HepG2 (cell line): ENCODE results near the gene SLC38A3. TPM values are rescaled to one million over a fixed set of nuclear protein-coding genes. Genes with fewer than 3 reads are reported as not detected.

Source experiments
- AGO1 ChIP-seq: fragments of 200-400 bp; formaldehyde crosslinking; IDR thresholded peaks from 2 replicates; pipeline ENCODE4 v1.6.1; 2017; ENCODE audit warnings: mild to moderate bottlenecking, low read depth, low read length, moderate library complexity; ENCODE audit not compliant: poor library complexity, severe bottlenecking
- ARNTL ChIP-seq: sonication (generic); formaldehyde crosslinking; IDR thresholded peaks from 2 replicates; pipeline ENCODE4 v1.4.0; 2020; ENCODE audit warnings: mild to moderate bottlenecking, missing genetic modification reagents
- ATF1 ChIP-seq: IDR thresholded peaks from 2 replicates; pipeline ENCODE4 v1.6.1; 2016; ENCODE audit warnings: mild to moderate bottlenecking, control low read depth
- CHD4 ChIP-seq: fragments of 200-600 bp; sonication (generic); IDR thresholded peaks from 2 replicates; pipeline ENCODE4 v1.7.0; 2017; ENCODE audit warnings: mild to moderate bottlenecking, low read length, borderline replicate concordance
- HNRNPH1 ChIP-seq: fragments of 200-400 bp; formaldehyde crosslinking; optimal IDR thresholded peaks from 2 replicates; pipeline ENCODE3; 2017; ENCODE audit warnings: mild to moderate bottlenecking, low read depth, low read length
- HOXA3 ChIP-seq: sonication (generic); formaldehyde crosslinking; IDR thresholded peaks from 2 replicates; pipeline ENCODE4 v1.5.0; 2020; ENCODE audit warnings: missing genetic modification reagents
- MZF1 ChIP-seq: sonication (generic); formaldehyde crosslinking; IDR thresholded peaks from 2 replicates; pipeline ENCODE4 v1.8.1; 2023; ENCODE audit warnings: mild to moderate bottlenecking, missing genetic modification reagents, borderline replicate concordance
- NAIF1 ChIP-seq: sonication (generic); formaldehyde crosslinking; IDR thresholded peaks from 2 replicates; pipeline ENCODE4 v1.5.0; 2020; ENCODE audit warnings: mild to moderate bottlenecking, missing genetic modification reagents, borderline replicate concordance
- RFX3 ChIP-seq: IDR thresholded peaks from 2 replicates; pipeline ENCODE4 v1.6.1; 2016; ENCODE audit warnings: missing biosample characterization, missing genetic modification reagents
- SKIL ChIP-seq: sonication (generic); formaldehyde crosslinking; IDR thresholded peaks from 2 replicates; pipeline ENCODE4 v1.8.0; 2022; ENCODE audit warnings: missing genetic modification reagents, mild to moderate bottlenecking, moderate library complexity, borderline replicate concordance
- ZBTB10 ChIP-seq: sonication (generic); formaldehyde crosslinking; IDR thresholded peaks from 2 replicates; pipeline ENCODE4 v1.4.0; 2020; ENCODE audit warnings: missing genetic modification reagents, borderline replicate concordance
- ZBTB3 ChIP-seq: sonication (generic); formaldehyde crosslinking; IDR thresholded peaks from 2 replicates; pipeline ENCODE4 v1.4.0; 2020; ENCODE audit warnings: low read depth, mild to moderate bottlenecking, moderate library complexity, missing genetic modification reagents, borderline replicate concordance
- ZFP36L1 ChIP-seq: sonication (generic); formaldehyde crosslinking; IDR thresholded peaks from 2 replicates; pipeline ENCODE4 v1.8.0; 2022; ENCODE audit warnings: mild to moderate bottlenecking, missing genetic modification reagents, moderate library complexity
- ZNF230 ChIP-seq: sonication (generic); formaldehyde crosslinking; IDR thresholded peaks from 2 replicates; pipeline ENCODE4 v1.4.0; 2020; ENCODE audit warnings: mild to moderate bottlenecking, missing genetic modification reagents
- ZNF333 ChIP-seq: sonication (generic); formaldehyde crosslinking; IDR thresholded peaks from 2 replicates; pipeline ENCODE4 v1.4.0; 2020; ENCODE audit warnings: mild to moderate bottlenecking, missing genetic modification reagents, borderline replicate concordance
- ZNF383 ChIP-seq: sonication (generic); formaldehyde crosslinking; IDR thresholded peaks from 2 replicates; pipeline ENCODE4 v1.4.0; 2020; ENCODE audit warnings: missing genetic modification reagents, mild to moderate bottlenecking, borderline replicate concordance
- ZNF501 ChIP-seq: sonication (generic); formaldehyde crosslinking; IDR thresholded peaks from 2 replicates; pipeline ENCODE4 v1.5.1; 2020; ENCODE audit warnings: mild to moderate bottlenecking, moderate library complexity, missing genetic modification reagents
- ZNF691 ChIP-seq: sonication (generic); formaldehyde crosslinking; IDR thresholded peaks from 2 replicates; pipeline ENCODE4 v1.4.0; 2020; ENCODE audit warnings: missing genetic modification reagents, low read depth, mild to moderate bottlenecking, borderline replicate concordance
- ZNF878 ChIP-seq: sonication (generic); formaldehyde crosslinking; IDR thresholded peaks from 2 replicates; pipeline ENCODE4 v1.8.1; 2023; ENCODE audit warnings: mild to moderate bottlenecking, missing genetic modification reagents, moderate library complexity
- polyA plus RNA-seq, 8 experiments: library from polyadenylated mRNA; depleted of rRNA in 3 of 8; stranded (reverse) in 7 of 8; unstranded in 1 of 8; fragments of >200 nt; fragmentation: Illumina TruSeq in 4 of 8; extraction: Trizol in 4 of 8; gene quantifications; 2 replicates each; pipeline versions ENCODE4 v1.2.1 to v1.2.3, GENCODE V29; 2011 to 2016; ENCODE audit warnings: low read depth in 4 of 8, missing spikeins in 1 of 8, mixed read lengths in 1 of 8; ENCODE audit not compliant: insufficient read depth in 1 of 8
- total RNA-seq, 5 experiments: library from RNA; depleted of rRNA; stranded (reverse); fragments of >200 nt; fragmentation: Illumina TruSeq; extraction: Trizol; gene quantifications; 2 replicates each; pipeline ENCODE4 v1.2.3, GENCODE V29; 2016; ENCODE audit warnings: low read depth in 1 of 5
- TF ChIP-seq, protein P1 (sequence below): IDR thresholded peaks from 2 replicates; pipeline ENCODE4 v1.6.1; 2016; ENCODE audit warnings: low read depth

The SLC38A3 gene
- total and polyA plus RNA-seq, 2 of the 13 experiments (the other 11 are each of a cell fraction or from before 2014, with no cell fraction given) = 29.8 to 164 TPM

DNA sequence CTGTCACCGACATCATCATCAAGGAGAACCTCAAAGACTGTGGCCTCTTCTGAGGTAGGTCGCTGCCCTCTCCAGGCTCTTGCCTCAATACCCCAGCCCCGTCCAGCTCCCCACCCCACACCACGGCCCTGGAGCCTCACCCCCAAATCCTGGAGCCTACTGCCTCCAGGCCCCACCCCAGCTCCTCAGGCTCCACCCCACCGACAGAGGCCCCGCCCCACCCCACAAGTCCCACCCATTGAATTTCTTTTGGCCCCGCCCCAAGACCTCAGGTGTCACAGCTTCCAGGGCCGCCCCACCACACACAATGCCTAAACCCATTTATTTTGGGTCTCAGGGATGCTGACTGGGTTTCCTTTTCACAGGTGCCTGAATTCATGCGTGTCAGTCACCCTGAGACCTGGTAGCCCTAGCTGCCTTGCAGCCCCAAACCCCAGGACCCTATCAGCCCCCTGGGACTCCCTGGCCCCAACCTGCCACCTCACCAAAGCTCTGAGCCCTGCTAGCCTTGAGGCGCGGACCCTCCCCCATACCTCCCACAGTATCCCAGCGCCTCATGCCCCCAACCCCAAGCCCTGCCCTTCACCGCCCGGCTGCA, 10.1 kb upstream of the SLC38A3 start (continued):
- no peak for TF ChIP-seq SKIL (CRISPR knock-in tag)
- TF ChIP-seq ZNF333 = 0 out of 2 replicates have a peak, but pooled peaks have one; percentile 7
- TF ChIP-seq, protein P1, sequence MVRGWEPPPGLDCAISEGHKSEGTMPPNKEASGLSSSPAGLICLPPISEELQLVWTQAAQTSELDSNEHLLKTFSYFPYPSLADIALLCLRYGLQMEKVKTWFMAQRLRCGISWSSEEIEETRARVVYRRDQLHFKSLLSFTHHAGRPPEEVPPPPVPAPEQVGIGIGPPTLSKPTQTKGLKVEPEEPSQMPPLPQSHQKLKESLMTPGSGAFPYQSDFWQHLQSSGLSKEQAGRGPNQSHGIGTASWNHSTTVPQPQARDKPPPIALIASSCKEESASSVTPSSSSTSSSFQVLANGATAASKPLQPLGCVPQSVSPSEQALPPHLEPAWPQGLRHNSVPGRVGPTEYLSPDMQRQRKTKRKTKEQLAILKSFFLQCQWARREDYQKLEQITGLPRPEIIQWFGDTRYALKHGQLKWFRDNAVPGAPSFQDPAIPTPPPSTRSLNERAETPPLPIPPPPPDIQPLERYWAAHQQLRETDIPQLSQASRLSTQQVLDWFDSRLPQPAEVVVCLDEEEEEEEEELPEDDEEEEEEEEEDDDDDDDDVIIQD (CRISPR knock-in tag) = 0 out of 2 replicates have a peak, but pooled peaks have one; percentile 5
- TF ChIP-seq ZNF691 (CRISPR knock-in tag) = 0 out of 2 replicates have a peak, but pooled peaks have one; percentile 4
- TF ChIP-seq HNRNPH1 = peak; percentile 62
- TF ChIP-seq ARNTL (CRISPR knock-in tag) = no peak
- no peak for TF ChIP-seq ZNF878 (CRISPR knock-in tag)
- no peak; the same call in 1 of the 2 replicates for TF ChIP-seq HOXA3 (CRISPR knock-in tag)
- TF ChIP-seq ZNF383 (CRISPR knock-in tag) = no peak
- TF ChIP-seq ZFP36L1 (CRISPR knock-in tag) = no peak
- no peak for TF ChIP-seq AGO1
- no peak for TF ChIP-seq ATF1
- TF ChIP-seq RFX3 (CRISPR knock-in tag) = no peak
- 0 out of 2 replicates have a peak, but pooled peaks have one; percentile 8 for TF ChIP-seq ZNF230
- TF ChIP-seq NAIF1 (CRISPR knock-in tag) = no peak; the same call in 1 of the 2 replicates
- TF ChIP-seq ZNF501 (CRISPR knock-in tag) = 0 out of 2 replicates have a peak, but pooled peaks have one; percentile 16
- TF ChIP-seq ZBTB3 (CRISPR knock-in tag) = no peak
- TF ChIP-seq MZF1 (CRISPR knock-in tag) = no peak
- TF ChIP-seq ZBTB10 (CRISPR knock-in tag) = no peak
- TF ChIP-seq CHD4 = 0 out of 2 replicates have a peak, but pooled peaks have one; percentile 13
